SKM-1 (cell line): ENCODE results near the gene PSMG4.

ENCODE experiments used
- DNase-seq: peaks from one replicate; lab custom pipeline; 2025; ENCODE audit not compliant: unreplicated experiment; lab: John Stamatoyannopoulos, UW

The PSMG4 gene

GRCh38 chr6:3250231-3250675, 8.5 kb upstream of the PSMG4 start:
- no peak for DNase-seq

- peak; percentile 64 for DNase-seq
Measured at GRCh38 chr6:3251462-3252314, 7.1 kb upstream of the PSMG4 start.

DNA sequence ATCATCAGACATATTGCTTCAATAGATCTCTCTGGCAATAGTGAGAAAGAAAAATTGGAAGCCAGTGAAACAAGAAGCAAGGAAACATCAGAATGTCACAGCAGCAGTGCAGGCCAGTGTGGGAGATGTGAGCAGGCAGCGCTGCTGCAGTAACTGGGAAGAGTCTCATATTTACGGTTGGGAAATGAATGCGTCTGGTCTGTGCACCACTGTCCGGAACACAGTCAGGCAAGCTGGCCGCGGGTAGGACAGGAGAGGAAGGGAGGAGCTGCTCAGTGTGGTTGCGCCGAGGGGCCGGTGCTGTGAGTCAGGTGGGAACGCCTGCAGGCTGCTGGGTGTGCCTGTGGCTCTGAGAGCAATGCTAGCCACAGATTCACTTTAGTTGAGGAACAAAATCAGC, 6.4 kb upstream of the PSMG4 start:
- no peak for DNase-seq

DNA sequence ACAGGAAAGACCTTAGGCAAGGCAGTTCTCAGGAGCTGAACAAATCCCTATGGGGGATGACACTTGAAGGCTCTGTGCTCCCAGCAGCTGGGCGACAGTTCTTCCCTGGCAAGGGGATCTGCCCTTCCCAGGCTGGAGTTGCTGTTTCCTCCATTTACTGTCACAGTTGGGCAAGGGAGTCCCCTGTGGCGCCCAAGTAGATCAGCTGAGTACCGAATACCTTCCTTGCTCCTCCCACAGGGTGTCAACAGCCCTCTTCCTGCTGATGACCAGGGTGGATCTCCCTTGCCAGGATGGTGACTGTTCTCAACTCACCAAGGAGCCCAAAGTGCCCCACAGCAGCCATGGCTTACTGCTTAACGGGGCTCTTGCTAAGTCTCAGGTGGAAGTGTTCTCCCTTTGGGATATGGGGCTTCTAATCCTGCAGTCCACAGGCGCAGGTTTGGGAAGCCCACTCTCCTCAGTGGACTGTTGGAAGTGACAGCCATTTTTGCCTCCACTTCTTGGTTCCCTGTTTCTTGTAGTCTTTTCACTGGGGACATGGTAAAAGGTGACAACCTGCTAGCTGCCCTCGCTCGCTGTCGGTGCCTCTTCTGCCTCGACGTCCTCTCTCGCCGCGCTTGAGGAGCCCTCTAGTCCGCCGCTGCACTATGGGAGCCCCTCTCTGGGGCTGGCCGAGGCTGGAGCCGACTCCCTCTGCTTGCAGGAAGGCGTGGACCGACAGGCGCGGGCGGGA, 5.7 kb upstream of the PSMG4 start:
- DNase-seq: no peak

DNA sequence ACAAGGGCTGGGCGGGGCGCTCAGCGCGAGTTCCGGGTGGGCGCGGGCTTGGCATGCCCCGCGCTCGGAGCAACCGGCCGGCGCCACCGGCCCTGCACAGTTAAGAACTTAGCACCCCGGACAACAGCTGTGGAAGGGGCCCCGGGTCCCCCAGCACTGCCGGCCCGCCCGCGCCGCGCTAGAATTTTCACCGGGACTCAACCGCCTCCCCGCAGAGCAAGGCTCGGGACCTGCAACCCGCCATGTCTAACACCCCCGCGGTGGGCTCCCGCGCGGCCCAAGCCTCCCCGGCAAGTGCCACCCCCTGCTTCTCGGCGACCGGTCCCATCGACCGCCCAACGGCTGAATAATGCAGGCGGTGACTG, 5.2 kb upstream of the PSMG4 start:
- no peak for DNase-seq

DNA sequence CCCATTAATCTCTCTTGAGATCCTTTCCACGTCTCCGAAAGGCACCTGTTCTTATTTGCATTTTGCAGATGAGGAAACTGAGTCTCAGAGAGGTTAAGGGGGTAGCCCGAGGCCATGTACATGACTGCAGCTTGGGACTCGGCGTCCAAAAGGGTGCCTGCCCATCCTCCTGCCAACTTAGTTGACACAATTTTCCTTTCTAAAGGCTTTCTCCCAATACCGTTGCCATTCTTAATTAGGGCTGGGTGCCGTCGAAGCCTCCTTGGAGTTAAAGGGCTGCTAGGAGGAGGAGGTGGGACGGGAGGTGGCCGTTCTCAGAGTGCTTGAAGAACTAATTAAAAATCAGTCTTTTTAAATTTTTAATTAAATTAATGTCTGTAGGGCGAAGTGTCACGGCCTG, 546 bp upstream of the PSMG4 start:
- DNase-seq: no peak

- peak; percentile 35 for DNase-seq
Measured at GRCh38 chr6:3259491-3259958, 778 bp downstream of the PSMG4 start.

- no peak for DNase-seq
Measured at GRCh38 chr6:3260296-3260695, 1.5 kb downstream of the PSMG4 start.

GRCh38 chr6:3260772-3261517, 2.2 kb downstream of the PSMG4 start:
- DNase-seq: no peak

GRCh38 chr6:3261518-3261820, 2.7 kb downstream of the PSMG4 start:
- no peak for DNase-seq

DNA sequence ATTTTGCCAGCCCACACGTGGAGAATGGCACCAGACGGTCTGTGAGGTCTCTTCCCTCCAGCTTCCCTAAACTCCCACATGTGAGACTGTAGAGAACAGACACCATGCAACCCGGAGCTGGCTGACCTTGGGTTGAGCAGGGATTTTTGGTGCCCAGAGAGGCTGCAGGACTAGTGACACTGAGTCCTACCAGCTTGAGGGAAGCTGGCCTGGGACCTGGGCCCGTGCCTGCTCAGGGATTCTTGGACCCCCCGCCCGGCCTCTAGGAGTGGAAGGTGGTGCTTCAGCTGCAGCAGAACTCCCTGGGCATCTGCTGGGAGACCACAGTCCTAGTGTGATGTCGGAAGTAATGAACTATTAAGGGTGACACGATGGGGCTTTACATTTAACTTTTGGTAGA, 3.2 kb downstream of the PSMG4 start:
- no peak for DNase-seq

- DNase-seq: no peak
Measured at GRCh38 chr6:3263096-3263495, 4.3 kb downstream of the PSMG4 start.

DNA sequence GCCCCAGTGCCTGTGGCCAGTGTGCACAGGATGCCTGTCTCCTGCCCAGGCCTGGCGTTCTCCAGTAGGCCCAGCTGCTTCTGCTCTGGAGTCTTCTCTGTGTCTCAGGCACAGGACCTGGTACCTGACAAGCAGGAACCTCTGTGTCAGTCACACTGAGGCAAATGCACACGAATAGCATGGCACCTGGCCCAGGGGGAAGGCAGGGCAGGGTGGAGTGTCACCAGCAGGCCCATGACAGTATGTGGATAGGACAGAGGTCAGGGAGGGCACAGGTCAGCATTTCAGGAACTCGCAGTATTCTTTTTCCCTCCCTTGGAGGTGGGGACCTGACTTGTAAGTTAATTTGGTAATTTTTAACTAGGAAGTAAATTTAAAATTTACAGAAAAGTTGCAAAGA, 5.6 kb downstream of the PSMG4 start:
- DNase-seq: no peak

DNA sequence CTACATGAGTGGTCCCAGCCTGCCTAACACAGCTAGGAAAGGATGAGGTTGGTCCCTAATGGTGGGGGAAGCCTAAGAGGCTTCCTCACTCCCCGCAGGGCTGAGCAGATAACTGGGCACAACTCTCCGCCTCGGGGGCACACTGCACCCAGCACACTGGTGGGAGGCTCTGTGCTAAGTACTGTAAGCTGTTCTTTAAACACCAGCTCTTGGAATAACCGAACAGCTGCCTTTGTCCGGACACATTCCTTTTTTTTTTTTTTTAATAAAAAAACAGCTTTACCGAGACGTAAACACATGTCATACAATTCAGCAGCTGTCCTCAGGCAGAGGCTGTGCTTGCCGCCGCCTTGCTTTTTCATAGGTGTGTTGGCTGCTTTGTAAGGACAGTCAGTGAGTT, 6.9 kb downstream of the PSMG4 start:
- DNase-seq: no peak

- no peak for DNase-seq
Measured at GRCh38 chr6:3266170-3266569, 7.4 kb downstream of the PSMG4 start.

GRCh38 chr6:3267162-3267561, 8.4 kb downstream of the PSMG4 start:
- no peak for DNase-seq

DNA sequence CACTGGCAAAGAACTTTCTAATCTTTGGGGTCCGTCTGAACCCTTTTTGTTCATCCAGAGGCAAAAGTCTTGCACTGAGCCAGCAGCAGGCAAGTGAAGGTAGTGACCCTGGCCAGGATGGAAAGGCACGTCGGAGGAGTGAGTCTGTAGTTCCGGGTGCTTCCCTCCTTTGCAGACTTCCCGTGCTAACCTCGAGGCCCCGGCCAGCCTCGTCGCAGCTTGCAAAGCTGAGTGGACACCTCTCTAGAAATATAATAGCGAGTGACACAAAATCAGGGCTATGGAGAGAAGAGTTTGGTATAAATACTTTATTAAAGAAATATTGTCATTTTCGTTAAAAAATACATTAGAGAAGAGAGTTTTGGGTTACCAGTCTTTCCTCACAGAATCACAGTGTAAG, 9.9 kb downstream of the PSMG4 start:
- no peak for DNase-seq

- DNase-seq: no peak
Measured at GRCh38 chr6:3269281-3269975, 10.7 kb downstream of the PSMG4 start.

DNA sequence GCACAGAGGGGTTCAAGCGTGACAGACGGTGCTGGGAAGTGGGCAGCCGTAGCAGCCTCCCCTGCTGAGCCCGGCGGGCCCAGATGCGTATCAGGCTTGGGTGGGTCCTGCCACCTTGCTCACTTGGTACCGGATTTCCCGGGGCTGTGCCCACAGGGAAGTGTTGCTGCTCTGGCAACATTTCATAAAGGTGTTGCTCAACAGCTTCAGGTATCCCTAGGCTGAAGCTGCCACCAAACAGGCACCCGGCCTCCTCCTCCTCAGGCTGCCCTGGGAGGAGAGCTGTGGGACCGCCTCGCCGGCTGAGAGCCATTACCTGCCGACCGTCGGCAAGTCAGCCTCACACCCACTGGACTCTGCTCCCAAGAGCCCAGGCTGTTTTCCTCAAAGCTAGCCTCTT, 11.5 kb downstream of the PSMG4 start:
- DNase-seq: no peak

DNA sequence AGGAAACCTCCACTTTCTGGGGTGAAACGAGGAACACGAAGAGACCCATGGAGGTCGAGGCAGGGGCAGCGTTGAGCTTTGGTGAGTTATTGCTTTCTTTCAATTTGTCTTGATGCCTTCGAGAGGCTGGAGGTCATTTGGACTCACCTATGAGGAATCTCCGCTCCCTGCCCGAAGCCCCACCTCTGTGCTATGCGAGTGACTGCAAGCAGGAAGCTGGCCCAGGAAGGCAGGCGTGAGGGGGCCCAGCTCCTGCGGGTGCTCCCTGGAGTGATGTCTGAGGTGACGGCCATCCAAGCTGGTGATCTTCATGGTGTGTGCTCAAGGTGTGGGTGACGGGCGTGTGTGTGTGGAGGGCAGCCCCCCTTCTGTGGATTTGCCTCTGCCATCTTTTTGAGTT, 13.0 kb downstream of the PSMG4 start:
- no peak for DNase-seq

- DNase-seq: no peak
Measured at GRCh38 chr6:3272911-3273547, 14.3 kb downstream of the PSMG4 start.
